AG10803 (cell line): ENCODE results near the gene GNPTG.

ENCODE experiments used
- DNase-seq: peaks from one replicate; pipeline ENCODE4 v3.0.0; 2010; ENCODE audit warnings: low read depth
- H3K4me3 ChIP-seq: 2 replicates; pipeline ENCODE4 v1.5.1; 2011; ENCODE audit warnings: mild to moderate bottlenecking, low read length, control low read depth
- CTCF ChIP-seq: conservative IDR thresholded peaks from 2 replicates; pipeline ENCODE4 v1.5.1; 2011; ENCODE audit warnings: mild to moderate bottlenecking, low read length, control low read depth, inconsistent platforms

The GNPTG gene

GRCh38 chr16:1313721-1314369 lies 37.9 kb upstream of the GNPTG start:
- no peak for TF ChIP-seq CTCF
- no peak overlapping the region for H3K4me3 ChIP-seq
- DNase-seq, result no peak

DNA sequence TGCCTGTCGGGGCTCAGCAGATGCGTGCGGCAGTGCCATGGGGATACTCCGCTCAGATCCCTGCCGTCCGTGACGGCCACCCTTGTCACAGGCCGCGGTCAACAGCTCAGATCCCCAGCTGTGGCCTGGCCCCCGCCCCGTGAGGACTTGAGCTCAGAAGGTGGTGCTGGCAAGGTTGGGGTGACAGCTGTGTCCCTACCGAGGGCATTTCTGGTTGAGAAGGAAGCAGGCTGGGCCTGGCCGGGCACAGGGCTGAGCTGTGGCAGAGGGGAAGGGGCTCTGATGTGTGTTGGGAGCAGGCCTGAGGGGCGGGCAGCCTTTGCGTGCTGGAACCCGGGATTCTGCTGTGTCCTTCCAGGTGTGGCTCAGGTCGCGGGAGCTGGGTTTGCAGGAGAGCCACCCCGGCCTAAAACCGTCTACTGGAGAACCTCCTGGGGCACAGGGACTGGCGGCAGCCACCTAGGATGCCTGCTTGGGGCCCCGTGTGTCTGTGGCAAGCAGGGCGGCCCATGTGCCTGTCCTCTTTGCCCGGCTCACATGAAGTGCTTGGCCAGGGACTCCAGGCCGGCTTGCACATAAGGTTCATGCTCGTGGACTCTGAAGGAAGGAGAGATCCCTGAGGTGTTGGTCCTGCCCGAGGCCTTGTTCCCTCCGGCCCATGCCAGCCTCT lies 37.2 kb upstream of the GNPTG start:
- no peak overlapping the region for H3K4me3 ChIP-seq
- no peak for DNase-seq
- no peak for TF ChIP-seq CTCF

- no peak for DNase-seq
- no peak for TF ChIP-seq CTCF
- no peak overlapping the region for H3K4me3 ChIP-seq
Measured at GRCh38 chr16:1315081-1316032, 36.4 kb upstream of the GNPTG start.

DNA sequence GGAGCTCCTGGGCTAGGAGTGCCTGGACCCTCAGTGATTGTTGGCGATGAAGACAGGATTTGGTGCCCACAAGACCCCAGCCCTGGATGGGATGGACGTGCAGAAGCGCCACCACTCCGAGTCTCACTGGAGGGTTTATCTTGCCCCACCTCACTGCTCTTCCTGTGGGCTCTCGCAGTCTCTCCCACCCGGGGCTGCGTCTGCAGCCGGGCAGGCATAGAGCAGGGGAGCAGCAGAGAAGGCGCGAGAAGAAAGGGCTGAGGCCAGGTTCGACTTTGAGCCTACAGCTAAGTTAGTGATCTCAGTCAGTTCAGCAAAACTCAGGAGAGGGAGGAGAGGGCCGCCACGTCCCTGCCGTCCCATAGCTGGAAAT lies 35.7 kb upstream of the GNPTG start:
- DNase-seq, result no peak
- H3K4me3 ChIP-seq, result no peak overlapping the region
- TF ChIP-seq CTCF, result no peak

GRCh38 chr16:1317479-1318267 lies 34.1 kb upstream of the GNPTG start:
- no peak for DNase-seq
- TF ChIP-seq CTCF, result no peak
- no peak overlapping the region for H3K4me3 ChIP-seq

GRCh38 chr16:1318268-1318545 lies 33.5 kb upstream of the GNPTG start:
- TF ChIP-seq CTCF, result no peak
- no peak overlapping the region for H3K4me3 ChIP-seq
- no peak for DNase-seq
